Measurements from ENCODE around the gene MTAP. TPM values are rescaled to one million over a fixed set of nuclear protein-coding genes. Genes with fewer than 3 reads are reported as not detected.

The MTAP gene
- total RNA-seq: 15.8 and 19.0 TPM in 2 replicates

GRCh38 chr9:21802418-21803000, at the start of gene MTAP:
TSS of gene MTAP (plus strand) at chr9:21802636. CDS start at chr9:21802749, 113 bp downstream.

Other genes with a start within 250 kb of the MTAP start
- gene CDKN2A, start 191.8 kb downstream of the MTAP start, total RNA-seq: 28.2 and 41.6 TPM in 2 replicates
- gene CDKN2B-AS1, start 192.2 kb downstream of the MTAP start, total RNA-seq: 5.6 and 7.7 TPM in 2 replicates
- gene CDKN2B, start 206.7 kb downstream of the MTAP start, total RNA-seq: 7.7 and 10.4 TPM in 2 replicates

Data from bronchial smooth muscle cell (primary cell).